ENCODE data around the gene CAMKK2.

- no peak for TF ChIP-seq NFRKB (IDR thresholded peaks at IDR 0.05)
- no peak for TF ChIP-seq FOXM1 (IDR thresholded peaks at IDR 0.05; ENCODE audit: borderline replicate concordance)
- TF ChIP-seq SP1 (IDR thresholded peaks at IDR 0.05), result no peak
- no peak for TF ChIP-seq CTBP1 (IDR thresholded peaks at IDR 0.05; ENCODE audit: borderline replicate concordance)
- no peak for TF ChIP-seq FOXK2 (IDR thresholded peaks at IDR 0.05)
- no peak for TF ChIP-seq LEF1 (IDR thresholded peaks at IDR 0.05; ENCODE audit: borderline replicate concordance)
These were observed 42.7 kb downstream of the CAMKK2 start for GRCh38 chr12:121253638-121254335.

Data from HEK293T (cell line).